H1 (cell line): ENCODE data around the gene KRABD2.

Source experiments
- CTCF ChIA-PET: fragments of 300-600 bp; sonication (Branson Sonifier 250); formaldehyde crosslinking; loops from one replicate; lab custom pipeline; 2021; ENCODE audit not compliant: partially characterized antibody; lab: Charles Lee
- POLR2A ChIA-PET: fragments of 300-600 bp; sonication (Branson Sonifier 250); formaldehyde crosslinking; loops from one replicate; lab custom pipeline; 2021; ENCODE audit warnings: inconsistent platforms; ENCODE audit not compliant: partially characterized antibody; lab: Charles Lee
- DNase-seq, 2 experiments: peaks; one replicate each; pipeline versions ENCODE4 v3.0.0 to v3.0.0-alpha.2; 2010 to 2022; ENCODE audit warnings: low spot score in 2 of 2, low read depth in 1 of 2, mixed read lengths in 1 of 2
- FAIRE-seq: peaks from 2 replicates; lab custom pipeline; 2011; peaks lifted over from hg19 to GRCh38; lab: Jason Lieb, UNC
- H2AFZ ChIP-seq: 2 replicates; pipeline ENCODE4 v1.8.1; 2012; ENCODE audit warnings: low read length, inconsistent platforms
- H2AK5ac ChIP-seq: 2 replicates; pipeline ENCODE4 v1.6.1; 2013; ENCODE audit warnings: low read depth, low read length
- H2BK120ac ChIP-seq: replicated peaks from 2 replicates; pipeline ENCODE3; 2013; ENCODE audit warnings: low read depth, low read length, inconsistent platforms
- H2BK12ac ChIP-seq: 2 replicates; pipeline ENCODE4 v1.6.1; 2013; ENCODE audit warnings: low read depth, low read length
- H2BK15ac ChIP-seq: 2 replicates; pipeline ENCODE4 v1.6.1; 2013; ENCODE audit warnings: low read length
- H2BK20ac ChIP-seq: 2 replicates; pipeline ENCODE4 v1.6.1; 2013; ENCODE audit warnings: low read length
- H2BK5ac ChIP-seq: 2 replicates; pipeline ENCODE4 v1.6.1; 2013; ENCODE audit warnings: low read depth, low read length
- H3K14ac ChIP-seq: 2 replicates; pipeline ENCODE4 v1.6.1; 2013; ENCODE audit warnings: inconsistent platforms; ENCODE audit not compliant: insufficient read length
- H3K18ac ChIP-seq: 2 replicates; pipeline ENCODE4 v1.6.1; 2013; ENCODE audit warnings: low read length; ENCODE audit errors: extremely low read depth
- H3K23ac ChIP-seq: 2 replicates; pipeline ENCODE4 v1.6.1; 2013; ENCODE audit warnings: inconsistent platforms; ENCODE audit not compliant: insufficient read length
- H3K23me2 ChIP-seq: 2 replicates; pipeline ENCODE4 v1.6.1; 2013; ENCODE audit warnings: low read depth, low read length
- H3K27ac ChIP-seq: 2 replicates; pipeline ENCODE4 v1.6.1; 2011; ENCODE audit warnings: low read depth, low read length, inconsistent platforms
- H3K27me3 ChIP-seq, 4 experiments: replicated peaks in 1 of 4; 1 replicate in 1 of 4; 2 replicates in 3 of 4; pipeline versions ENCODE4 v1.6.1 to v1.8.1; 2011 to 2013; ENCODE audit warnings: low read length in 3 of 4, mild to moderate bottlenecking in 3 of 4, inconsistent platforms in 2 of 4, mixed read lengths in 2 of 4, moderate library complexity in 1 of 4; ENCODE audit not compliant: control insufficient read depth in 3 of 4, insufficient read depth in 3 of 4; ENCODE audit errors: extremely low read depth in 1 of 4
- H3K36me3 ChIP-seq, 4 experiments: 2 replicates each; pipeline versions ENCODE4 v1.6.1 to v1.8.1; 2011 to 2013; ENCODE audit warnings: mild to moderate bottlenecking in 4 of 4, low read length in 3 of 4, moderate library complexity in 2 of 4, control low read depth in 1 of 4, inconsistent platforms in 1 of 4; ENCODE audit not compliant: insufficient read depth in 4 of 4, control insufficient read depth in 2 of 4
- H3K4ac ChIP-seq: replicated peaks from 2 replicates; pipeline ENCODE3; 2013; ENCODE audit warnings: low read length, low read depth, mixed read lengths, inconsistent platforms; ENCODE audit not compliant: insufficient read length
- H3K4me1 ChIP-seq, 4 experiments: replicated peaks in 1 of 4; 1 replicate in 1 of 4; 2 replicates in 3 of 4; pipeline versions ENCODE4 v1.6.1 to v1.8.1; 2011 to 2013; ENCODE audit warnings: low read length in 3 of 4, inconsistent platforms in 2 of 4, mixed read lengths in 1 of 4; ENCODE audit not compliant: insufficient read depth in 4 of 4, control insufficient read depth in 3 of 4
- H3K4me2 ChIP-seq, 2 experiments: 2 replicates each; pipeline versions ENCODE4 v1.6.1 to v1.8.1; 2011 to 2013; ENCODE audit warnings: low read depth in 2 of 2, low read length in 2 of 2, control low read depth in 1 of 2, inconsistent platforms in 1 of 2, mild to moderate bottlenecking in 1 of 2; ENCODE audit not compliant: insufficient read depth in 1 of 2
- H3K4me3 ChIP-seq, 4 experiments: fragments of 200-600, 300-600 bp in 1 of 4; sonication (generic), shearing (Covaris generic), sonication (Bioruptor Twin) in 1 of 4; 2 replicates each; pipeline versions ENCODE4 v1.5.1 to v1.8.1; 2011 to 2016; ENCODE audit warnings: low read length in 4 of 4, low read depth in 3 of 4, control low read depth in 2 of 4, inconsistent platforms in 2 of 4, mild to moderate bottlenecking in 2 of 4, mixed read lengths in 1 of 4, moderate library complexity in 1 of 4; ENCODE audit not compliant: insufficient read depth in 2 of 4; ENCODE audit errors: extremely low read depth in 1 of 4
- H3K56ac ChIP-seq: replicated peaks from 2 replicates; pipeline ENCODE3; 2013; ENCODE audit warnings: low read depth, mild to moderate bottlenecking, mixed read lengths, low read length, inconsistent platforms; ENCODE audit not compliant: insufficient read length
- H3K79me1 ChIP-seq: 2 replicates; pipeline ENCODE4 v1.6.1; 2013; ENCODE audit warnings: low read depth, low read length, control low read depth
- H3K79me2 ChIP-seq, 2 experiments: 2 replicates each; pipeline versions ENCODE4 v1.6.1 to v1.8.1; 2012 to 2013; ENCODE audit warnings: low read length in 2 of 2, mild to moderate bottlenecking in 2 of 2, inconsistent platforms in 1 of 2; ENCODE audit not compliant: insufficient read depth in 2 of 2, control insufficient read depth in 1 of 2
- H3K9ac ChIP-seq, 4 experiments: replicated peaks in 1 of 4; 1 replicate in 1 of 4; 2 replicates in 3 of 4; pipeline versions ENCODE4 v1.6.1 to v1.8.1; 2011 to 2013; ENCODE audit warnings: low read depth in 3 of 4, low read length in 3 of 4, control low read depth in 2 of 4, mild to moderate bottlenecking in 2 of 4, moderate library complexity in 2 of 4, inconsistent platforms in 1 of 4; ENCODE audit errors: extremely low read depth in 1 of 4
- H3K9me3 ChIP-seq, 2 experiments: 2 replicates each; pipeline versions ENCODE4 v1.6.1 to v1.8.1; 2012 to 2013; ENCODE audit warnings: mild to moderate bottlenecking in 2 of 2, moderate library complexity in 2 of 2, control low read depth in 1 of 2, inconsistent platforms in 1 of 2, low read depth in 1 of 2, low read length in 1 of 2, mixed read lengths in 1 of 2; ENCODE audit not compliant: insufficient read depth in 2 of 2
- H4K20me1 ChIP-seq, 2 experiments: replicated peaks in 1 of 2; 2 replicates each; pipeline versions ENCODE3 to v1.8.1; 2011 to 2013; ENCODE audit warnings: inconsistent platforms in 2 of 2, low read length in 2 of 2, mild to moderate bottlenecking in 1 of 2; ENCODE audit not compliant: insufficient read depth in 2 of 2, control insufficient read depth in 1 of 2
- H4K5ac ChIP-seq: 2 replicates; pipeline ENCODE4 v1.6.1; 2013; ENCODE audit warnings: low read length, low read depth, mixed read lengths, inconsistent platforms; ENCODE audit not compliant: insufficient read length
- H4K8ac ChIP-seq: 2 replicates; pipeline ENCODE4 v1.8.0; 2013; ENCODE audit warnings: mild to moderate bottlenecking, moderate library complexity, low read length, inconsistent platforms; ENCODE audit not compliant: insufficient read depth; ENCODE audit errors: extremely low read depth
- H4K91ac ChIP-seq: replicated peaks from 2 replicates; pipeline ENCODE3; 2013; ENCODE audit warnings: low read length, mixed read lengths, inconsistent platforms; ENCODE audit not compliant: insufficient read length
- GABPA ChIP-seq: IDR thresholded peaks from 2 replicates; pipeline ENCODE4 v1.6.1; 2011; ENCODE audit warnings: mild to moderate bottlenecking, low read length, moderate library complexity, borderline replicate concordance; ENCODE audit not compliant: insufficient read depth
- GTF2F1 ChIP-seq: IDR thresholded peaks from 2 replicates; pipeline ENCODE4 v1.6.1; 2012; ENCODE audit warnings: low read depth, low read length, improper control_type of control experiment, borderline replicate concordance
- POLR2AphosphoS5 ChIP-seq: IDR thresholded peaks from 2 replicates; pipeline ENCODE4 v1.6.1; 2011; ENCODE audit warnings: low read depth, low read length
- SP1 ChIP-seq: IDR thresholded peaks from 2 replicates; pipeline ENCODE4 v1.6.1; 2011; ENCODE audit warnings: low read depth, low read length
- WGBS, 2 experiments: shearing (Covaris generic) in 1 of 2; methylation state at CpG; one replicate each; pipeline versions ENCODE4 v1.1.6 to v1.1.7; 2013 to 2015; ENCODE audit warnings: low lambda C conversion rate in 2 of 2, mixed read lengths in 2 of 2, inconsistent platforms in 1 of 2, low coverage in 1 of 2, missing lambda C conversion rate in 1 of 2; ENCODE audit not compliant: insufficient replicate concordance in 2 of 2, insufficient coverage in 1 of 2, insufficient read length in 1 of 2; ENCODE audit errors: extremely low coverage in 1 of 2, missing lambda C conversion rate in 1 of 2; 5-methylcytosine and 5-hydroxymethylcytosine counted together

The KRABD2 gene

GRCh38 chr17:8380049-8380448, 3.5 kb upstream of the KRABD2 start:
- H3K36me3 ChIP-seq, result peaks cover 27 to 53% (median 41%) of the 10 kb centered on the region in 4 experiments

More at GRCh38 chr17:8380049-8380448, 3.5 kb upstream of the KRABD2 start:
- Histone ChIP-seq H4K8ac (no peak overlapping the region), H3K9me3 (no peaks in the 10 kb centered on the region), H3K56ac (no peak overlapping the region), H3K9ac (no peak overlapping the region), H2BK20ac (no peak overlapping the region), H3K4me2 (peak overlapping the region; percentile 80 to 87; a peak in 3 of 4 replicates), H2BK5ac (no peak overlapping the region), H3K23me2 (peaks cover 12% of the 10 kb centered on the region), H3K27me3 (no peaks in the 10 kb centered on the region), H3K79me1 (0 out of 2 replicates have a peak, but pooled peaks cover 2% of the 10 kb centered on the region), H3K18ac (no peak overlapping the region), H4K20me1 (peaks cover 10 to 15% of the 10 kb centered on the region in 2 experiments), H3K4me1 (peaks cover 0 to 19% (median 4%) of the 10 kb centered on the region in 4 experiments; a peak in 5 of 7 replicates), H2BK15ac (no peak overlapping the region), H4K91ac (no peak overlapping the region), H2BK12ac (no peak overlapping the region), H2AK5ac (no peak overlapping the region), H3K4ac (no peak overlapping the region), H3K23ac (no peak overlapping the region), H3K14ac (no peak overlapping the region), H3K79me2 (peaks cover 13 to 40% of the 10 kb centered on the region in 2 experiments; a peak in 3 of 4 replicates), H3K27ac (no peak overlapping the region), H3K4me3 (peak overlapping the region in 1 of 4 experiments; percentile 100; a peak in 2 of 8 replicates), H2BK120ac (no peak overlapping the region), H4K5ac (no peak overlapping the region), H2AFZ (no peak overlapping the region)
- whole genome bisulfite sequencing, 2 experiments, result 88% methylated on average over 3 of the region's 3 CpGs; no CpG with 5 or more reads in 1 of the 2 experiments
- no peak for TF ChIP-seq GABPA
- TF ChIP-seq POLR2AphosphoS5, result 0 out of 2 replicates have a peak, but pooled peaks have one; percentile 15
- no peak for TF ChIP-seq GTF2F1
- no peak for TF ChIP-seq SP1
- DNase-seq (no peak), FAIRE-seq (no peak)
- CTCF ChIA-PET, result no interaction called here
- POLR2A ChIA-PET, result interaction anchor here (0.7 to 4.3 kb wide), 9 partner anchors 17 to 156 kb away, joined by 3 to 30 read pairs (median 4); no protein-coding TSS in a partner anchor
